Naive thymus-derived CD8-positive, alpha-beta T cell (primary cell): Measurements from ENCODE around the gene GRK6. TPM values are rescaled to one million over a fixed set of nuclear protein-coding genes. Genes with fewer than 3 reads are reported as not detected.

Experiments
- ATAC-seq, 2 donors: fragments of 150-1000 bp; cut with Tn5 transposase in 1 of 2; sonication (Bioruptor Pico), chemical (Tn5 transposase) in 1 of 2; 1 replicate in 1 of 2; 2 replicates in 1 of 2; pipeline ENCODE4 v1.10.0; 2021; ENCODE audit warnings: mild to moderate bottlenecking in 2 of 2, moderate library complexity in 2 of 2
- POLR2A ChIA-PET: fragments of 350-600 bp; sonication (Branson Sonifier 250); formaldehyde crosslinking; loops from one replicate; lab custom pipeline; 2021; ENCODE audit warnings: antibody characterized with exemption; lab: Charles Lee
- DNase-seq, 10 donors: peaks; one replicate each; pipeline versions ENCODE4 v3.0.0 to v3.0.0-alpha.2; 2020 to 2022
- H3K27ac Mint-ChIP-seq, 10 donors: one replicate each; pipeline ENCODE4 v1.8.0; 2020 to 2022; ENCODE audit warnings: mild to moderate bottlenecking in 10 of 10, mixed read lengths in 10 of 10, moderate library complexity in 4 of 10, inconsistent platforms in 1 of 10
- H3K27me3 Mint-ChIP-seq, 5 donors: one replicate each; pipeline ENCODE4 v1.8.0; 2021 to 2022; ENCODE audit warnings: mixed read lengths in 5 of 5
- H3K36me3 Mint-ChIP-seq, 3 donors: one replicate each; pipeline ENCODE4 v1.8.0; 2020 to 2022; ENCODE audit warnings: mixed read lengths in 3 of 3, mild to moderate bottlenecking in 2 of 3, inconsistent platforms in 1 of 3
- H3K4me1 Mint-ChIP-seq, 4 donors: one replicate each; pipeline ENCODE4 v1.8.0; 2021 to 2022; ENCODE audit warnings: mixed read lengths in 4 of 4
- H3K4me3 Mint-ChIP-seq, 10 donors: one replicate each; pipeline ENCODE4 v1.8.0; 2020 to 2022; ENCODE audit warnings: mild to moderate bottlenecking in 10 of 10, mixed read lengths in 10 of 10, moderate library complexity in 6 of 10, inconsistent platforms in 1 of 10
- H3K9me3 Mint-ChIP-seq, 9 donors: one replicate each; pipeline ENCODE4 v1.8.0; 2020 to 2022; ENCODE audit warnings: mixed read lengths in 9 of 9, mild to moderate bottlenecking in 3 of 9, inconsistent platforms in 1 of 9, moderate library complexity in 1 of 9
- polyA plus RNA-seq, 3 donors: library from polyadenylated mRNA; unstranded; fragments of 300-500 nt; fragmentation: Illumina TruSeq; gene quantifications; one replicate each; pipeline ENCODE4 v1.2.3, GENCODE V29; 2021
- total RNA-seq, 8 experiments: library from RNA in 2 of 8; stranded (reverse) in 2 of 8; gene quantifications; one replicate each; pipeline ENCODE4 v1.2.3 and lab custom pipeline; 2021 to 2026

The GRK6 gene
- total and polyA plus RNA-seq, 5 experiments from 2014 or later: 83.1 to 204 (median 176) TPM

GRCh38 chr5:177459357-177459756 lies 32.9 kb downstream of the GRK6 start:
- Mint-ChIP-seq H3K4me3 (no peak overlapping the region), H3K4me1 (peaks cover 11 to 28% (median 21%) of the 10 kb centered on the region in 4 donors), H3K27me3 (no peaks in the 10 kb centered on the region), H3K36me3 (peaks cover 0 to 3% (median 0%) of the 10 kb centered on the region in 3 donors), H3K9me3 (no peaks in the 10 kb centered on the region), H3K27ac (no peak overlapping the region)
- ATAC-seq (no peak), DNase-seq (no peak)
- POLR2A ChIA-PET: interaction anchor here (1.4 to 25.4 kb wide), 4 partner anchors 13 to 41 kb away, joined by 4 to 1530 read pairs (median 32); partner anchors contain the start of genes DBN1, F12 and GRK6

- H3K27ac Mint-ChIP-seq: peak overlapping the region in 1 of 10 donors; percentile 53
- no peak overlapping the region for H3K4me3 Mint-ChIP-seq
- peaks cover under 1 to 6% (median under 1%) of the 10 kb centered on the region in 3 donors for H3K36me3 Mint-ChIP-seq
- no peak for ATAC-seq
- POLR2A ChIA-PET: interaction anchor here (1.5 to 25.4 kb wide), 2 partner anchors 17 to 42 kb away, joined by 5 to 1530 read pairs; partner anchors contain the start of genes F12 and GRK6
- H3K4me1 Mint-ChIP-seq: peaks cover 11 to 28% (median 21%) of the 10 kb centered on the region in 4 donors
- H3K9me3 Mint-ChIP-seq: peaks cover 0 to under 1% (median 0%) of the 10 kb centered on the region in 9 donors
- DNase-seq: no peak
- H3K27me3 Mint-ChIP-seq: no peaks in the 10 kb centered on the region
Observed at GRCh38 chr5:177459819-177460628, 33.5 kb downstream of the GRK6 start.

GRCh38 chr5:177462021-177462670 lies 35.7 kb downstream of the GRK6 start:
- H3K9me3 Mint-ChIP-seq: peaks cover 0 to 3% (median 0%) of the 10 kb centered on the region in 9 donors
- POLR2A ChIA-PET: interaction anchor here (0.6 to 2.5 kb wide), 2 partner anchors 10 to 71 kb away, joined by 4 to 14 read pairs; no protein-coding TSS in a partner anchor
- peak; percentile 12 to 37 for ATAC-seq
- H3K27ac Mint-ChIP-seq: peak overlapping the region in 5 of 10 donors; percentile 9 to 80 (median 60)
- no peaks in the 10 kb centered on the region for H3K27me3 Mint-ChIP-seq
- H3K4me3 Mint-ChIP-seq: peak overlapping the region in 1 of 10 donors; percentile 41
- H3K36me3 Mint-ChIP-seq: peaks cover 4 to 28% (median 18%) of the 10 kb centered on the region in 3 donors
- H3K4me1 Mint-ChIP-seq: peaks cover 11 to 20% (median 18%) of the 10 kb centered on the region in 4 donors
- no peak for DNase-seq

- POLR2A ChIA-PET: interaction anchor here (0.8 to 1.5 kb wide), 4 partner anchors 9 to 76 kb away, joined by 3 read pairs; partner anchors contain the start of gene GRK6
- ATAC-seq: no peak
- H3K4me3 Mint-ChIP-seq: no peak overlapping the region
Observed at GRCh38 chr5:177465044-177465443, 38.6 kb downstream of the GRK6 start.

GRCh38 chr5:177466861-177467260 lies 40.4 kb downstream of the GRK6 start:
- Mint-ChIP-seq H3K36me3 (peaks cover 4 to 37% (median 24%) of the 10 kb centered on the region in 3 donors), H3K27me3 (no peaks in the 10 kb centered on the region), H3K4me3 (no peak overlapping the region), H3K4me1 (peaks cover 20 to 41% (median 33%) of the 10 kb centered on the region in 4 donors), H3K27ac (peak overlapping the region in 3 of 10 donors; percentile 11 to 86 (median 41)), H3K9me3 (peaks cover 0 to 3% (median 0%) of the 10 kb centered on the region in 9 donors)
- no peak for ATAC-seq
- no peak for DNase-seq
- POLR2A ChIA-PET: no interaction called here

More at GRCh38 chr5:177465044-177465443, 38.6 kb downstream of the GRK6 start:
- no peaks in the 10 kb centered on the region for H3K27me3 Mint-ChIP-seq
- peaks cover 4 to 37% (median 24%) of the 10 kb centered on the region in 3 donors for H3K36me3 Mint-ChIP-seq
- H3K9me3 Mint-ChIP-seq: peaks cover 0 to 3% (median 0%) of the 10 kb centered on the region in 9 donors
- H3K4me1 Mint-ChIP-seq: peaks cover 13 to 32% (median 24%) of the 10 kb centered on the region in 4 donors
- no peak overlapping the region for H3K27ac Mint-ChIP-seq
- no peak for DNase-seq

GRCh38 chr5:177467436-177467835 lies 41.0 kb downstream of the GRK6 start:
- H3K4me1 Mint-ChIP-seq: peaks cover 19 to 41% (median 32%) of the 10 kb centered on the region in 4 donors
- H3K27me3 Mint-ChIP-seq: no peaks in the 10 kb centered on the region
- POLR2A ChIA-PET: no interaction called here
- H3K36me3 Mint-ChIP-seq: peaks cover 4 to 37% (median 24%) of the 10 kb centered on the region in 3 donors
- no peak for ATAC-seq
- peak overlapping the region in 6 of 10 donors; percentile 6 to 86 (median 42) for H3K27ac Mint-ChIP-seq
- no peak overlapping the region for H3K4me3 Mint-ChIP-seq
- H3K9me3 Mint-ChIP-seq: peaks cover 0 to 3% (median 0%) of the 10 kb centered on the region in 9 donors
- no peak for DNase-seq

- Mint-ChIP-seq H3K4me3 (no peak overlapping the region), H3K27ac (peak overlapping the region in 8 of 10 donors; percentile 1 to 89 (median 39)), H3K4me1 (peaks cover 16 to 37% (median 29%) of the 10 kb centered on the region in 4 donors), H3K27me3 (no peaks in the 10 kb centered on the region), H3K9me3 (peaks cover 0 to 3% (median 0%) of the 10 kb centered on the region in 9 donors), H3K36me3 (peaks cover 4 to 37% (median 24%) of the 10 kb centered on the region in 3 donors)
- POLR2A ChIA-PET: no interaction called here
- ATAC-seq (no peak), DNase-seq (no peak)
Observed at GRCh38 chr5:177468329-177468684, 41.8 kb downstream of the GRK6 start.

GRCh38 chr5:177468685-177469628 lies 42.5 kb downstream of the GRK6 start:
- no peak for DNase-seq
- ATAC-seq: no peak
- Mint-ChIP-seq H3K4me1 (peaks cover 18 to 41% (median 30%) of the 10 kb centered on the region in 4 donors), H3K36me3 (peaks cover 4 to 37% (median 24%) of the 10 kb centered on the region in 3 donors), H3K27me3 (no peaks in the 10 kb centered on the region), H3K9me3 (peaks cover 0 to 3% (median 0%) of the 10 kb centered on the region in 9 donors), H3K27ac (peak overlapping the region in 8 of 10 donors; percentile 19 to 89 (median 67)), H3K4me3 (peak overlapping the region in 1 of 10 donors; percentile 56)
- POLR2A ChIA-PET: interaction anchor here (1.0 to 5.9 kb wide), 2 partner anchors 14 to 28 kb away, joined by 3 to 36 read pairs; partner anchors contain the start of gene PDLIM7

- Mint-ChIP-seq H3K9me3 (peaks cover 0 to 3% (median 0%) of the 10 kb centered on the region in 9 donors), H3K4me1 (peaks cover 23 to 50% (median 40%) of the 10 kb centered on the region in 4 donors), H3K36me3 (peaks cover 4 to 34% (median 24%) of the 10 kb centered on the region in 3 donors), H3K27ac (peak overlapping the region in 9 of 10 donors; percentile 47 to 95 (median 88)), H3K27me3 (no peaks in the 10 kb centered on the region), H3K4me3 (peak overlapping the region in 5 of 10 donors; percentile 5 to 86 (median 60))
- ATAC-seq: no peak
- DNase-seq: no peak
- POLR2A ChIA-PET: interaction anchor here (1.0 to 5.9 kb wide), 6 partner anchors 13 to 80 kb away, joined by 3 to 58 read pairs (median 8); partner anchors contain the start of gene PDLIM7
Observed at GRCh38 chr5:177469750-177470525, 43.5 kb downstream of the GRK6 start.

- peak overlapping the region; percentile 80 to 95 (median 86) for H3K27ac Mint-ChIP-seq
- no peaks in the 10 kb centered on the region for H3K27me3 Mint-ChIP-seq
- DNase-seq (no peak), ATAC-seq (no peak)
- H3K4me1 Mint-ChIP-seq: peaks cover 30 to 60% (median 49%) of the 10 kb centered on the region in 4 donors
- no peaks in the 10 kb centered on the region for H3K9me3 Mint-ChIP-seq
- H3K36me3 Mint-ChIP-seq: peaks cover 0 to 24% (median 14%) of the 10 kb centered on the region in 3 donors
- peak overlapping the region; percentile 48 to 86 (median 79) for H3K4me3 Mint-ChIP-seq
- POLR2A ChIA-PET: interaction anchor here (1.0 to 5.9 kb wide), 13 partner anchors 8 to 161 kb away, joined by 3 to 58 read pairs (median 6); partner anchors contain the start of genes GRK6, LMAN2 and PDLIM7
Observed at GRCh38 chr5:177470759-177471536, 44.5 kb downstream of the GRK6 start.
